WTC11 (cell line): ENCODE results near the gene LGALS4. TPM values are rescaled to one million over a fixed set of nuclear protein-coding genes. Genes with fewer than 3 reads are reported as not detected.

Experiments
- ATAC-seq: fragments of 200-7000 bp; cut with Tn5 transposase; 2 replicates; pipeline ENCODE4 v1.10.0; 2021; ENCODE audit warnings: mild to moderate bottlenecking, moderate library complexity
- CTCF ChIA-PET: fragments of 300-600 bp; sonication (Branson Sonifier 250); formaldehyde crosslinking; loops from one replicate; lab custom pipeline; 2021; ENCODE audit warnings: antibody characterized with exemption; lab: Charles Lee
- POLR2A ChIA-PET: fragments of 350-600 bp; sonication (Branson Sonifier 250); formaldehyde crosslinking; loops from one replicate; lab custom pipeline; 2021; ENCODE audit warnings: antibody characterized with exemption; lab: Charles Lee
- DNase-seq: peaks from one replicate; pipeline ENCODE4 v3.0.0; 2021; ENCODE audit warnings: low spot score
- H3K27ac Mint-ChIP-seq: 2 replicates; pipeline ENCODE4 v1.8.0; 2021; ENCODE audit warnings: mixed read lengths
- H3K27me3 Mint-ChIP-seq: 2 replicates; pipeline ENCODE4 v1.8.0; 2021; ENCODE audit warnings: low read depth, mild to moderate bottlenecking, moderate library complexity, mixed read lengths
- H3K36me3 Mint-ChIP-seq: 2 replicates; pipeline ENCODE4 v1.8.0; 2021; ENCODE audit warnings: mixed read lengths
- H3K4me1 Mint-ChIP-seq: 2 replicates; pipeline ENCODE4 v1.8.0; 2022; ENCODE audit warnings: mixed read lengths
- H3K4me3 Mint-ChIP-seq: 2 replicates; pipeline ENCODE4 v1.8.0; 2021; ENCODE audit warnings: mild to moderate bottlenecking, moderate library complexity, mixed read lengths
- H3K9me3 Mint-ChIP-seq: 2 replicates; pipeline ENCODE4 v1.8.0; 2021; ENCODE audit warnings: mixed read lengths
- CBFB ChIP-seq: sonication (generic); formaldehyde crosslinking; IDR thresholded peaks from 2 replicates; pipeline ENCODE4 v1.8.1; 2022; ENCODE audit warnings: mild to moderate bottlenecking, low read depth, missing genetic modification reagents
- CREM ChIP-seq: sonication (generic); formaldehyde crosslinking; IDR thresholded peaks from 2 replicates; pipeline ENCODE4 v1.8.1; 2022; ENCODE audit warnings: mild to moderate bottlenecking, missing genetic modification reagents, moderate library complexity
- E2F5 ChIP-seq: sonication (generic); formaldehyde crosslinking; IDR thresholded peaks from 2 replicates; pipeline ENCODE4 v1.8.1; 2022; ENCODE audit warnings: mild to moderate bottlenecking, moderate library complexity, missing genetic modification reagents
- GTF2I ChIP-seq: fragments of 250-450 bp; sonication (Bioruptor Pico); conservative IDR thresholded peaks from 2 replicates; pipeline ENCODE4 v1.4.0; 2021; ENCODE audit warnings: mild to moderate bottlenecking
- KAT7 ChIP-seq: sonication (generic); formaldehyde crosslinking; IDR thresholded peaks from 2 replicates; pipeline ENCODE4 v1.8.1; 2023; ENCODE audit warnings: missing genetic modification reagents, mild to moderate bottlenecking, borderline replicate concordance
- MYBL2 ChIP-seq: sonication (generic); formaldehyde crosslinking; IDR thresholded peaks from 2 replicates; pipeline ENCODE4 v1.8.1; 2023; ENCODE audit warnings: mild to moderate bottlenecking, moderate library complexity, missing genetic modification reagents
- NFYB ChIP-seq: sonication (generic); formaldehyde crosslinking; conservative IDR thresholded peaks from 2 replicates; pipeline ENCODE4 v1.8.0; 2022; ENCODE audit warnings: low read depth, missing genetic modification reagents
- TEAD4 ChIP-seq: sonication (generic); formaldehyde crosslinking; IDR thresholded peaks from 2 replicates; pipeline ENCODE4 v1.8.0; 2022; ENCODE audit warnings: mild to moderate bottlenecking, missing genetic modification reagents
- ZBTB21 ChIP-seq: sonication (generic); formaldehyde crosslinking; IDR thresholded peaks from 2 replicates; pipeline ENCODE4 v1.8.1; 2023; ENCODE audit warnings: mild to moderate bottlenecking, missing genetic modification reagents, borderline replicate concordance
- ZNF396 ChIP-seq: fragments of 250-450 bp; sonication (Bioruptor Pico); IDR thresholded peaks from 2 replicates; pipeline ENCODE4 v1.8.0; 2021; ENCODE audit warnings: mild to moderate bottlenecking, moderate library complexity, borderline replicate concordance
- total RNA-seq: library from RNA; stranded (reverse); gene quantifications from 3 replicates; pipeline ENCODE4 v1.2.3, GENCODE V29; 2021
- TF ChIP-seq, protein P1 (sequence below): fragments of 200-600 bp; IDR thresholded peaks from 2 replicates; pipeline ENCODE4 v1.8.0; 2022; ENCODE audit warnings: antibody characterized with exemption
- TF ChIP-seq, protein P2 (sequence below): sonication (generic); formaldehyde crosslinking; IDR thresholded peaks from 2 replicates; pipeline ENCODE4 v1.8.1; 2022; ENCODE audit warnings: low read depth, mild to moderate bottlenecking, moderate library complexity, missing genetic modification reagents, borderline replicate concordance
- TF ChIP-seq, protein P3 (sequence below): sonication (generic); formaldehyde crosslinking; IDR thresholded peaks from 2 replicates; pipeline ENCODE4 v1.8.1; 2022; ENCODE audit warnings: missing genetic modification reagents, borderline replicate concordance
- TF ChIP-seq, protein P4 (sequence below): fragments of 250-450 bp; sonication (Bioruptor Pico); IDR thresholded peaks from 2 replicates; pipeline ENCODE4 v1.9.0; 2021; ENCODE audit warnings: mild to moderate bottlenecking, borderline replicate concordance
- TF ChIP-seq, protein P5 (sequence below): sonication (generic); formaldehyde crosslinking; IDR thresholded peaks from 2 replicates; pipeline ENCODE4 v1.8.0; 2022; ENCODE audit warnings: mild to moderate bottlenecking, missing genetic modification reagents
- TF ChIP-seq, protein P6 (sequence below): sonication (generic); formaldehyde crosslinking; IDR thresholded peaks from 2 replicates; pipeline ENCODE4 v1.8.0; 2022; ENCODE audit warnings: mild to moderate bottlenecking, missing genetic modification reagents
- TF ChIP-seq, protein P7 (sequence below): fragments of 250-450 bp; sonication (Bioruptor Pico); IDR thresholded peaks from 2 replicates; pipeline ENCODE4 v2.1.2; 2022; ENCODE audit warnings: mild to moderate bottlenecking, moderate library complexity

LGALS4 gene
- total RNA-seq, 1 experiment from 2014 or later, result 1.5 TPM

DNA sequence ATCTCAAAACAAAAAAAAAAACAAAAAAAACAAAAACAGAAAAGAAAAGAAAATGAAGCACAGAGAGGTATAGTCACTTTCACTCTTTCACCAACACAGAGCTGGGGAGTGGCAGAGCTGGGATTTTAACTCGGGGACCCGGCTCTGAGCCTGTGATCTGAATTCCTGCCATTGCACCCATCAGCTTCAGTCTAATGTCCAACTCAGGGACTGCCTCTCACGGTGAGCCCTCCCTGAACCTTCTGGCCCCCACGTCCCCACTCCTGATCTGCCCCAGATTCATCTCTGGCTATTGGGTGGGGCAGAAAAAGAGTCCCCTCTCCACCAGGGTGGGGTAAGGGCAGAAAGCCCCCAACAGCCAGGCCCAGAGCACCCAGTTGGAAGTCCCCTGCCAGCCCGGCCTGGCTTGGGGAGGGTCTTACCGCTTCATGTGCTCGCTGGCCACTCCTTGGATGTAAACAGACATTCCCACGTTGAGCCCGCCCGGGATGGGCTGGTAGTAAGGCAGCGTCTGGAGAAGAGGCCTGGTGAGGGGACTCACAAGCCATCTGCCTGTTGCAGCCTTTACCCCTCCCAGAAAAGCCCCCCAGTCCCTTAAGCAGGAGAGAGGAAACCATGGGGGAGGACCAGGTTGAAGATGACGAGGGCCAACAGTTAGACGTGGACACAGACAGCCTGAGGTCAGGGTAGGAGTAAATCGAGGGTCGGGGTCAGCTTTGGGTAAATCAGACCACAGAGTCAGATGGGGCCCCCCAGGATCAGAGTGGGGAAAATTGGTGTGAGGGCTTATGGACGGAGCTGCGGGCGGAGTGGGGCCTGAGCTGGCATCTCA is 520 bp downstream of the LGALS4 start:
- ChIA-PET POLR2A (no interaction called here), CTCF (interaction anchor here (0.6 to 1.5 kb wide), 4 partner anchors 18 to 43 kb away, joined by 3 to 5 read pairs (median 4); no protein-coding TSS in a partner anchor)
- Mint-ChIP-seq H3K36me3 (peaks cover 17% of the 10 kb centered on the region), H3K4me3 (no peak overlapping the region), H3K4me1 (no peaks in the 10 kb centered on the region), H3K9me3 (peaks cover 6% of the 10 kb centered on the region), H3K27me3 (peaks cover 5% of the 10 kb centered on the region; the same call in 1 of the 2 replicates), H3K27ac (no peak overlapping the region)
- ATAC-seq (no peak), DNase-seq (no peak)
- TF ChIP-seq KAT7 (CRISPR knock-in tag) (no peak), GTF2I (CRISPR knock-in tag) (no peak), TEAD4 (CRISPR knock-in tag) (no peak), CREM (CRISPR knock-in tag) (no peak), ZBTB21 (no peak), CBFB (CRISPR knock-in tag) (no peak), ZNF396 (CRISPR knock-in tag) (no peak), E2F5 (CRISPR knock-in tag) (no peak), MYBL2 (CRISPR knock-in tag) (no peak), NFYB (CRISPR knock-in tag) (no peak)
- TF ChIP-seq, protein P1, sequence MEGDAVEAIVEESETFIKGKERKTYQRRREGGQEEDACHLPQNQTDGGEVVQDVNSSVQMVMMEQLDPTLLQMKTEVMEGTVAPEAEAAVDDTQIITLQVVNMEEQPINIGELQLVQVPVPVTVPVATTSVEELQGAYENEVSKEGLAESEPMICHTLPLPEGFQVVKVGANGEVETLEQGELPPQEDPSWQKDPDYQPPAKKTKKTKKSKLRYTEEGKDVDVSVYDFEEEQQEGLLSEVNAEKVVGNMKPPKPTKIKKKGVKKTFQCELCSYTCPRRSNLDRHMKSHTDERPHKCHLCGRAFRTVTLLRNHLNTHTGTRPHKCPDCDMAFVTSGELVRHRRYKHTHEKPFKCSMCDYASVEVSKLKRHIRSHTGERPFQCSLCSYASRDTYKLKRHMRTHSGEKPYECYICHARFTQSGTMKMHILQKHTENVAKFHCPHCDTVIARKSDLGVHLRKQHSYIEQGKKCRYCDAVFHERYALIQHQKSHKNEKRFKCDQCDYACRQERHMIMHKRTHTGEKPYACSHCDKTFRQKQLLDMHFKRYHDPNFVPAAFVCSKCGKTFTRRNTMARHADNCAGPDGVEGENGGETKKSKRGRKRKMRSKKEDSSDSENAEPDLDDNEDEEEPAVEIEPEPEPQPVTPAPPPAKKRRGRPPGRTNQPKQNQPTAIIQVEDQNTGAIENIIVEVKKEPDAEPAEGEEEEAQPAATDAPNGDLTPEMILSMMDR, result no peak
- TF ChIP-seq, protein P2, sequence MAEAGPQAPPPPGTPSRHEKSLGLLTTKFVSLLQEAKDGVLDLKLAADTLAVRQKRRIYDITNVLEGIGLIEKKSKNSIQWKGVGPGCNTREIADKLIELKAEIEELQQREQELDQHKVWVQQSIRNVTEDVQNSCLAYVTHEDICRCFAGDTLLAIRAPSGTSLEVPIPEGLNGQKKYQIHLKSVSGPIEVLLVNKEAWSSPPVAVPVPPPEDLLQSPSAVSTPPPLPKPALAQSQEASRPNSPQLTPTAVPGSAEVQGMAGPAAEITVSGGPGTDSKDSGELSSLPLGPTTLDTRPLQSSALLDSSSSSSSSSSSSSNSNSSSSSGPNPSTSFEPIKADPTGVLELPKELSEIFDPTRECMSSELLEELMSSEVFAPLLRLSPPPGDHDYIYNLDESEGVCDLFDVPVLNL (CRISPR knock-in tag), result no peak
- TF ChIP-seq, protein P3, sequence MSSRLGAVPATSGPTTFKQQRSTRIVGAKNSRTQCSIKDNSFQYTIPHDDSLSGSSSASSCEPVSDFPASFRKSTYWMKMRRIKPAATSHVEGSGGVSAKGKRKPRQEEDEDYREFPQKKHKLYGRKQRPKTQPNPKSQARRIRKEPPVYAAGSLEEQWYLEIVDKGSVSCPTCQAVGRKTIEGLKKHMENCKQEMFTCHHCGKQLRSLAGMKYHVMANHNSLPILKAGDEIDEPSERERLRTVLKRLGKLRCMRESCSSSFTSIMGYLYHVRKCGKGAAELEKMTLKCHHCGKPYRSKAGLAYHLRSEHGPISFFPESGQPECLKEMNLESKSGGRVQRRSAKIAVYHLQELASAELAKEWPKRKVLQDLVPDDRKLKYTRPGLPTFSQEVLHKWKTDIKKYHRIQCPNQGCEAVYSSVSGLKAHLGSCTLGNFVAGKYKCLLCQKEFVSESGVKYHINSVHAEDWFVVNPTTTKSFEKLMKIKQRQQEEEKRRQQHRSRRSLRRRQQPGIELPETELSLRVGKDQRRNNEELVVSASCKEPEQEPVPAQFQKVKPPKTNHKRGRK (CRISPR knock-in tag), result no peak
- TF ChIP-seq, protein P4, sequence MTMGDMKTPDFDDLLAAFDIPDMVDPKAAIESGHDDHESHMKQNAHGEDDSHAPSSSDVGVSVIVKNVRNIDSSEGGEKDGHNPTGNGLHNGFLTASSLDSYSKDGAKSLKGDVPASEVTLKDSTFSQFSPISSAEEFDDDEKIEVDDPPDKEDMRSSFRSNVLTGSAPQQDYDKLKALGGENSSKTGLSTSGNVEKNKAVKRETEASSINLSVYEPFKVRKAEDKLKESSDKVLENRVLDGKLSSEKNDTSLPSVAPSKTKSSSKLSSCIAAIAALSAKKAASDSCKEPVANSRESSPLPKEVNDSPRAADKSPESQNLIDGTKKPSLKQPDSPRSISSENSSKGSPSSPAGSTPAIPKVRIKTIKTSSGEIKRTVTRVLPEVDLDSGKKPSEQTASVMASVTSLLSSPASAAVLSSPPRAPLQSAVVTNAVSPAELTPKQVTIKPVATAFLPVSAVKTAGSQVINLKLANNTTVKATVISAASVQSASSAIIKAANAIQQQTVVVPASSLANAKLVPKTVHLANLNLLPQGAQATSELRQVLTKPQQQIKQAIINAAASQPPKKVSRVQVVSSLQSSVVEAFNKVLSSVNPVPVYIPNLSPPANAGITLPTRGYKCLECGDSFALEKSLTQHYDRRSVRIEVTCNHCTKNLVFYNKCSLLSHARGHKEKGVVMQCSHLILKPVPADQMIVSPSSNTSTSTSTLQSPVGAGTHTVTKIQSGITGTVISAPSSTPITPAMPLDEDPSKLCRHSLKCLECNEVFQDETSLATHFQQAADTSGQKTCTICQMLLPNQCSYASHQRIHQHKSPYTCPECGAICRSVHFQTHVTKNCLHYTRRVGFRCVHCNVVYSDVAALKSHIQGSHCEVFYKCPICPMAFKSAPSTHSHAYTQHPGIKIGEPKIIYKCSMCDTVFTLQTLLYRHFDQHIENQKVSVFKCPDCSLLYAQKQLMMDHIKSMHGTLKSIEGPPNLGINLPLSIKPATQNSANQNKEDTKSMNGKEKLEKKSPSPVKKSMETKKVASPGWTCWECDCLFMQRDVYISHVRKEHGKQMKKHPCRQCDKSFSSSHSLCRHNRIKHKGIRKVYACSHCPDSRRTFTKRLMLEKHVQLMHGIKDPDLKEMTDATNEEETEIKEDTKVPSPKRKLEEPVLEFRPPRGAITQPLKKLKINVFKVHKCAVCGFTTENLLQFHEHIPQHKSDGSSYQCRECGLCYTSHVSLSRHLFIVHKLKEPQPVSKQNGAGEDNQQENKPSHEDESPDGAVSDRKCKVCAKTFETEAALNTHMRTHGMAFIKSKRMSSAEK, result no peak
- TF ChIP-seq, protein P5, sequence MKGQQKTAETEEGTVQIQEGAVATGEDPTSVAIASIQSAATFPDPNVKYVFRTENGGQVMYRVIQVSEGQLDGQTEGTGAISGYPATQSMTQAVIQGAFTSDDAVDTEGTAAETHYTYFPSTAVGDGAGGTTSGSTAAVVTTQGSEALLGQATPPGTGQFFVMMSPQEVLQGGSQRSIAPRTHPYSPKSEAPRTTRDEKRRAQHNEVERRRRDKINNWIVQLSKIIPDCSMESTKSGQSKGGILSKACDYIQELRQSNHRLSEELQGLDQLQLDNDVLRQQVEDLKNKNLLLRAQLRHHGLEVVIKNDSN (CRISPR knock-in tag), result no peak
- TF ChIP-seq, protein P6, sequence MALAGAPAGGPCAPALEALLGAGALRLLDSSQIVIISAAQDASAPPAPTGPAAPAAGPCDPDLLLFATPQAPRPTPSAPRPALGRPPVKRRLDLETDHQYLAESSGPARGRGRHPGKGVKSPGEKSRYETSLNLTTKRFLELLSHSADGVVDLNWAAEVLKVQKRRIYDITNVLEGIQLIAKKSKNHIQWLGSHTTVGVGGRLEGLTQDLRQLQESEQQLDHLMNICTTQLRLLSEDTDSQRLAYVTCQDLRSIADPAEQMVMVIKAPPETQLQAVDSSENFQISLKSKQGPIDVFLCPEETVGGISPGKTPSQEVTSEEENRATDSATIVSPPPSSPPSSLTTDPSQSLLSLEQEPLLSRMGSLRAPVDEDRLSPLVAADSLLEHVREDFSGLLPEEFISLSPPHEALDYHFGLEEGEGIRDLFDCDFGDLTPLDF (CRISPR knock-in tag), result no peak
- TF ChIP-seq, protein P7, sequence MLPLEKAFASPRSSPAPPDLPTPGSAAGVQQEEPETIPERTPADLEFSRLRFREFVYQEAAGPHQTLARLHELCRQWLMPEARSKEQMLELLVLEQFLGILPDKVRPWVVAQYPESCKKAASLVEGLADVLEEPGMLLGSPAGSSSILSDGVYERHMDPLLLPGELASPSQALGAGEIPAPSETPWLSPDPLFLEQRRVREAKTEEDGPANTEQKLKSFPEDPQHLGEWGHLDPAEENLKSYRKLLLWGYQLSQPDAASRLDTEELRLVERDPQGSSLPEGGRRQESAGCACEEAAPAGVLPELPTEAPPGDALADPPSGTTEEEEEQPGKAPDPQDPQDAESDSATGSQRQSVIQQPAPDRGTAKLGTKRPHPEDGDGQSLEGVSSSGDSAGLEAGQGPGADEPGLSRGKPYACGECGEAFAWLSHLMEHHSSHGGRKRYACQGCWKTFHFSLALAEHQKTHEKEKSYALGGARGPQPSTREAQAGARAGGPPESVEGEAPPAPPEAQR (CRISPR knock-in tag), result no peak
- TF ChIP-seq, all 79 proteins: peak for 0
